Upper lobe of left lung (tissue), 6 donors: ENCODE measurements around the gene DNER. TPM values are rescaled to one million over a fixed set of nuclear protein-coding genes. Genes with fewer than 3 reads are reported as not detected.

Experiments
- ATAC-seq, 2 donors: fragments of 200-7000 bp; cut with Tn5 transposase; one replicate each; pipeline ENCODE4 v1.9.1; 2022; ENCODE audit warnings: mild to moderate bottlenecking in 2 of 2, moderate library complexity in 2 of 2; ENCODE audit not compliant: low FRiP score in 2 of 2
- DNase-seq, 2 donors: peaks; one replicate each; pipeline ENCODE4 v3.0.0-alpha.2; 2019 to 2020
- H3K27ac ChIP-seq, 4 donors: fragments of 200-600 bp; sonication (generic); one replicate each; pipeline ENCODE4 v1.5.1; 2016 to 2019
- H3K27me3 ChIP-seq, 4 donors: fragments of 200-600 bp; sonication (generic); one replicate each; pipeline ENCODE4 v1.5.1; 2017 to 2019
- H3K36me3 ChIP-seq, 4 donors: fragments of 200-600 bp; sonication (generic); one replicate each; pipeline ENCODE4 v1.5.1; 2016 to 2019
- H3K4me1 ChIP-seq, 4 donors: fragments of 200-600 bp; sonication (generic); one replicate each; pipeline ENCODE4 v1.5.1; 2018 to 2019
- H3K4me3 ChIP-seq, 4 donors: fragments of 200-600 bp; sonication (generic); one replicate each; pipeline ENCODE4 v1.5.1; 2017 to 2019; ENCODE audit warnings: mild to moderate bottlenecking in 2 of 4, moderate library complexity in 1 of 4
- H3K9me3 ChIP-seq, 4 donors: fragments of 200-600 bp; sonication (generic); one replicate each; pipeline ENCODE4 v1.5.1; 2018 to 2019
- CTCF ChIP-seq, 6 experiments: fragments of 450-650 bp in 4 of 6; fragments of 200-600 bp in 2 of 6; sonication (generic) in 2 of 6; IDR thresholded peaks; one replicate each; pipeline ENCODE4 v1.5.1; 2016 to 2019; ENCODE audit warnings: antibody characterized with exemption in 6 of 6
- EP300 ChIP-seq, 4 donors: sonication (generic); formaldehyde crosslinking; IDR thresholded peaks; one replicate each; pipeline ENCODE4 v1.5.1; 2017; ENCODE audit warnings: antibody characterized with exemption in 4 of 4, control low read depth in 2 of 4
- POLR2A ChIP-seq, 4 donors: fragments of 450-650 bp; IDR thresholded peaks; one replicate each; pipeline ENCODE4 v1.5.1; 2016 to 2017; ENCODE audit warnings: antibody characterized with exemption in 4 of 4, mild to moderate bottlenecking in 2 of 4
- POLR2AphosphoS5 ChIP-seq, 2 donors: sonication (generic); formaldehyde crosslinking; IDR thresholded peaks; one replicate each; pipeline ENCODE4 v1.5.1; 2017; ENCODE audit warnings: antibody characterized with exemption in 2 of 2
- WGBS, 2 donors: methylation state at CpG; one replicate each; pipeline ENCODE4 v1.1.5; 2017 to 2018; 5-methylcytosine and 5-hydroxymethylcytosine counted together
- total RNA-seq, 6 donors: library from RNA; depleted of rRNA in 4 of 6; stranded (reverse); fragments of >200 nt in 4 of 6; gene quantifications; one replicate each; pipeline versions ENCODE4 v1.1.0 to v1.2.1, GENCODE V29; 2016 to 2021
- donor health status: DM: no; HTN: no; CAD: no; lungs with moderate emphysema.
- donor health status: DM: no; HTN: yes; CAD: no; lungs with severe emphysema.

The DNER gene
- total RNA-seq, 6 donors from 2014 or later, result 0.31 to 2.1 (median 0.98) TPM

GRCh38 chr2:229443546-229444268, 270.6 kb downstream of the DNER start:
- ATAC-seq, result no peak
- peak overlapping the region in 1 of 4 donors; percentile 6 for H3K27ac ChIP-seq
- 70 to 72% methylated on average over 13 of the region's 13 CpGs for WGBS, 2 donors
- no peak overlapping the region for H3K4me3 ChIP-seq
- H3K9me3 ChIP-seq, result no peaks in the 10 kb centered on the region
- DNase-seq, result no peak
- peaks cover 0 to 15% (median 7%) of the 10 kb centered on the region in 4 donors for H3K4me1 ChIP-seq
- H3K27me3 ChIP-seq, result no peaks in the 10 kb centered on the region
- TF ChIP-seq EP300 (IDR thresholded peaks at IDR 0.05) (no peak), POLR2AphosphoS5 (IDR thresholded peaks at IDR 0.05) (no peak), POLR2A (IDR thresholded peaks at IDR 0.05) (no peak), CTCF (IDR thresholded peaks at IDR 0.05) (no peak)
- no peaks in the 10 kb centered on the region for H3K36me3 ChIP-seq

GRCh38 chr2:229443141-229443540, 271.2 kb downstream of the DNER start:
- Histone ChIP-seq H3K4me3 (no peak overlapping the region), H3K27ac (no peak overlapping the region), H3K9me3 (no peaks in the 10 kb centered on the region), H3K27me3 (no peaks in the 10 kb centered on the region), H3K36me3 (no peaks in the 10 kb centered on the region), H3K4me1 (peaks cover 0 to 15% (median 7%) of the 10 kb centered on the region in 4 donors)
- WGBS, 2 donors, result 30 to 33% methylated on average over 3 of the region's 3 CpGs
- DNase-seq (no peak), ATAC-seq (no peak)
- TF ChIP-seq CTCF (IDR thresholded peaks at IDR 0.05), result no peak
- TF ChIP-seq POLR2AphosphoS5 (IDR thresholded peaks at IDR 0.05), result no peak
- TF ChIP-seq EP300 (IDR thresholded peaks at IDR 0.05), result no peak
- no peak for TF ChIP-seq POLR2A (IDR thresholded peaks at IDR 0.05)

- Histone ChIP-seq H3K27me3 (no peaks in the 10 kb centered on the region), H3K27ac (no peak overlapping the region), H3K4me3 (no peak overlapping the region), H3K36me3 (no peaks in the 10 kb centered on the region), H3K9me3 (no peaks in the 10 kb centered on the region), H3K4me1 (no peaks in the 10 kb centered on the region)
- 89 to 92% methylated on average over 6 of the region's 6 CpGs for WGBS, 2 donors
- ATAC-seq, result no peak
- TF ChIP-seq CTCF (IDR thresholded peaks at IDR 0.05), result no peak
- TF ChIP-seq EP300 (IDR thresholded peaks at IDR 0.05), result no peak
- TF ChIP-seq POLR2AphosphoS5 (IDR thresholded peaks at IDR 0.05), result no peak
- TF ChIP-seq POLR2A (IDR thresholded peaks at IDR 0.05), result no peak
- no peak for DNase-seq
These were observed 275.8 kb downstream of the DNER start for GRCh38 chr2:229438430-229439159.

GRCh38 chr2:229437467-229437866, 276.9 kb downstream of the DNER start:
- WGBS, 2 donors, result 85 to 98% methylated on average over 2 of the region's 2 CpGs
- H3K27ac ChIP-seq, result no peak overlapping the region
- no peak for DNase-seq

More at GRCh38 chr2:229437467-229437866, 276.9 kb downstream of the DNER start:
- Histone ChIP-seq H3K9me3 (no peaks in the 10 kb centered on the region), H3K4me3 (no peak overlapping the region), H3K36me3 (no peaks in the 10 kb centered on the region), H3K27me3 (no peaks in the 10 kb centered on the region), H3K4me1 (no peaks in the 10 kb centered on the region)
- ATAC-seq, result no peak
- TF ChIP-seq EP300 (IDR thresholded peaks at IDR 0.05), result no peak
- no peak for TF ChIP-seq POLR2A (IDR thresholded peaks at IDR 0.05)
- no peak for TF ChIP-seq POLR2AphosphoS5 (IDR thresholded peaks at IDR 0.05)
- no peak for TF ChIP-seq CTCF (IDR thresholded peaks at IDR 0.05)
